ENCODE measurements around the gene ZNF521.

GRCh38 chr18:25223899-25224886 is 127.8 kb downstream of the ZNF521 start:
- TF ChIP-seq EZH2phosphoT487 (IDR thresholded peaks at IDR 0.05; ENCODE audit: unreplicated experiment) (no peak), JUNB (IDR thresholded peaks at IDR 0.05; ENCODE audit: unreplicated experiment) (no peak), CTCF (conservative IDR thresholded peaks at IDR 0.05; ENCODE audit: low read depth in 2 of 2) (no peak), POLR2AphosphoS5 (IDR thresholded peaks at IDR 0.05; ENCODE audit: low read depth) (no peak), REST (IDR thresholded peaks at IDR 0.05; ENCODE audit: unreplicated experiment) (no peak), EZH2 (IDR thresholded peaks at IDR 0.05; ENCODE audit: low read depth, unreplicated experiment) (no peak), STAT1 (IDR thresholded peaks at IDR 0.05; ENCODE audit: unreplicated experiment) (no peak), CREB1 (CRISPR knock-in tag; IDR thresholded peaks at IDR 0.05; ENCODE audit: low read depth) (no peak)

Measured in GM23338 (cell line).